Glutamatergic neuron (in vitro differentiated cells): Measurements from ENCODE around the gene LTC4S. TPM values are rescaled to one million over a fixed set of nuclear protein-coding genes. Genes with fewer than 3 reads are reported as not detected.
A peak's percentile ranks its signal among the peaks of the same experiment; 100 is the strongest.

Source experiments
- DNase-seq: peaks from one replicate; pipeline ENCODE4 v3.0.0; 2022
- H3K27ac Mint-ChIP-seq: one replicate; pipeline ENCODE4 v1.8.0; 2020; ENCODE audit warnings: mild to moderate bottlenecking, mixed read lengths, inconsistent platforms; ENCODE audit not compliant: unreplicated experiment
- H3K27me3 Mint-ChIP-seq: one replicate; pipeline ENCODE4 v1.8.0; 2020; ENCODE audit warnings: mild to moderate bottlenecking, moderate library complexity, mixed read lengths, inconsistent platforms; ENCODE audit not compliant: unreplicated experiment
- H3K36me3 Mint-ChIP-seq: one replicate; pipeline ENCODE4 v1.8.0; 2020; ENCODE audit warnings: mild to moderate bottlenecking, mixed read lengths, inconsistent platforms; ENCODE audit not compliant: unreplicated experiment
- H3K4me1 Mint-ChIP-seq: one replicate; pipeline ENCODE4 v1.8.0; 2020; ENCODE audit warnings: mild to moderate bottlenecking, low read depth, mixed read lengths, inconsistent platforms; ENCODE audit not compliant: unreplicated experiment
- H3K4me3 Mint-ChIP-seq: one replicate; pipeline ENCODE4 v1.8.0; 2020; ENCODE audit warnings: mild to moderate bottlenecking, mixed read lengths, inconsistent platforms; ENCODE audit not compliant: unreplicated experiment
- H3K9me3 Mint-ChIP-seq: one replicate; pipeline ENCODE4 v1.8.0; 2020; ENCODE audit warnings: mild to moderate bottlenecking, moderate library complexity, mixed read lengths, inconsistent platforms; ENCODE audit not compliant: unreplicated experiment
- total RNA-seq: library from RNA; stranded (reverse); fragmentation: NEBNext Ultra II Directional; extraction: Animal tissue kit (Norgen Biotek cat#: 25700); gene quantifications from one replicate; pipeline ENCODE4 v1.2.1, GENCODE V29; 2021; ENCODE audit not compliant: unreplicated experiment
- TF ChIP-seq, protein P1 (sequence below): fragments of 200-600 bp; sonication (generic); IDR thresholded peaks from one replicate; pipeline ENCODE4 v1.5.0; 2021; ENCODE audit not compliant: partially characterized antibody, unreplicated experiment

Gene LTC4S
- total RNA-seq, 1 donor from 2014 or later: 0.91 TPM

- Mint-ChIP-seq H3K27me3 (peaks cover 13% of the 10 kb centered on the region), H3K4me1 (peaks cover 18% of the 10 kb centered on the region), H3K9me3 (peaks cover 13% of the 10 kb centered on the region), H3K4me3 (peak within 1 kb of the TSS; percentile 78), H3K36me3 (peaks cover 2% of the 10 kb centered on the region), H3K27ac (peak within 1 kb of the TSS; percentile 57)
- DNase-seq: peak; percentile 86
- TF ChIP-seq, protein P1, sequence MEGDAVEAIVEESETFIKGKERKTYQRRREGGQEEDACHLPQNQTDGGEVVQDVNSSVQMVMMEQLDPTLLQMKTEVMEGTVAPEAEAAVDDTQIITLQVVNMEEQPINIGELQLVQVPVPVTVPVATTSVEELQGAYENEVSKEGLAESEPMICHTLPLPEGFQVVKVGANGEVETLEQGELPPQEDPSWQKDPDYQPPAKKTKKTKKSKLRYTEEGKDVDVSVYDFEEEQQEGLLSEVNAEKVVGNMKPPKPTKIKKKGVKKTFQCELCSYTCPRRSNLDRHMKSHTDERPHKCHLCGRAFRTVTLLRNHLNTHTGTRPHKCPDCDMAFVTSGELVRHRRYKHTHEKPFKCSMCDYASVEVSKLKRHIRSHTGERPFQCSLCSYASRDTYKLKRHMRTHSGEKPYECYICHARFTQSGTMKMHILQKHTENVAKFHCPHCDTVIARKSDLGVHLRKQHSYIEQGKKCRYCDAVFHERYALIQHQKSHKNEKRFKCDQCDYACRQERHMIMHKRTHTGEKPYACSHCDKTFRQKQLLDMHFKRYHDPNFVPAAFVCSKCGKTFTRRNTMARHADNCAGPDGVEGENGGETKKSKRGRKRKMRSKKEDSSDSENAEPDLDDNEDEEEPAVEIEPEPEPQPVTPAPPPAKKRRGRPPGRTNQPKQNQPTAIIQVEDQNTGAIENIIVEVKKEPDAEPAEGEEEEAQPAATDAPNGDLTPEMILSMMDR: peak; percentile 15
These were observed 26.9 kb downstream of the LTC4S start, which contains the start of gene SQSTM1 for GRCh38 chr5:179820483-179821297. TSS of gene SQSTM1 (plus strand) at chr5:179820905. CDS start at chr5:179820937, 32 bp downstream.

- H3K27ac Mint-ChIP-seq: peak overlapping the region; percentile 57
- H3K4me3 Mint-ChIP-seq: peak overlapping the region; percentile 78
- DNase-seq: peak; percentile 79
- no peaks in the 10 kb centered on the region for H3K36me3 Mint-ChIP-seq
- TF ChIP-seq, protein P1: peak; percentile 16
- H3K9me3 Mint-ChIP-seq: peaks cover 13% of the 10 kb centered on the region
- peaks cover 22% of the 10 kb centered on the region for H3K4me1 Mint-ChIP-seq
- peaks cover 11% of the 10 kb centered on the region for H3K27me3 Mint-ChIP-seq
These were observed 27.7 kb downstream of the LTC4S start for GRCh38 chr5:179821298-179822058.

GRCh38 chr5:179822059-179822432 lies 28.3 kb downstream of the LTC4S start:
- peaks cover 11% of the 10 kb centered on the region for H3K27me3 Mint-ChIP-seq
- H3K4me3 Mint-ChIP-seq: peak overlapping the region; percentile 78
- peak overlapping the region; percentile 57 for H3K27ac Mint-ChIP-seq
- DNase-seq: no peak
- peaks cover 13% of the 10 kb centered on the region for H3K9me3 Mint-ChIP-seq
- TF ChIP-seq, protein P1: no peak
- H3K4me1 Mint-ChIP-seq: peaks cover 23% of the 10 kb centered on the region
- no peaks in the 10 kb centered on the region for H3K36me3 Mint-ChIP-seq

DNA sequence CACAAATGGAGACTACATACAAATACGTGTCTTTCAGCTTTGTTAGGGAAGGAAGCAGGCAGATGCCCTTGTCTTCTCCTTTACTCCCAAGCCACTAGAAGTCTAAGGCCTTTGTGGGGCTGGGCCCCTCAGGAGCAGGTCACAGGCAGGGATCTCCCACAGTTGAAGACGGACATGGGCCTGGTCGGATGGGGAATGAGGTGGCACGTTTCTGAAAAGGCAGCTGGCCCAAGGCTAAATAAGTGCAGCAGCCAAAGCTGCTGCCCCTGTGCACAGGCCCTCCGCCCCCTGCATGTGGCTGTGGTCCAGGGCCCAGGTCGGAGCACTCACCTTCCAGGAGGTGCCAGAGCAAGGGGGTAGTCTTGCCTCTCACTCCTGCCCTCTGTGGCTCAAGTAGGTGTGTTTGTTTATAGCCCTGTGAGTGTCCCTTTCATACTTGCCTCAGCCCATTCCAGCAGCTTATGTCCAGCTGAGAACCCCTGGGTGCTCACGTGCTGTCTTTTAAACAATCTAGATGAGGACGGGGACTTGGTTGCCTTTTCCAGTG lies 28.7 kb downstream of the LTC4S start:
- Mint-ChIP-seq H3K27me3 (peaks cover 11% of the 10 kb centered on the region), H3K36me3 (no peaks in the 10 kb centered on the region), H3K4me1 (peaks cover 24% of the 10 kb centered on the region), H3K4me3 (peak overlapping the region; percentile 78), H3K9me3 (peaks cover 13% of the 10 kb centered on the region), H3K27ac (no peak overlapping the region)
- DNase-seq: no peak
- TF ChIP-seq, protein P1: no peak
